GM12801 (cell line): Measurements from ENCODE around the gene ANO6.

Experiments
- TF ChIP-seq, protein P1 (sequence below): IDR thresholded peaks from one replicate; pipeline ENCODE4 v1.5.1; 2011; ENCODE audit warnings: control low read depth; ENCODE audit not compliant: insufficient read length; ENCODE audit errors: extremely low read depth

ANO6 gene

DNA sequence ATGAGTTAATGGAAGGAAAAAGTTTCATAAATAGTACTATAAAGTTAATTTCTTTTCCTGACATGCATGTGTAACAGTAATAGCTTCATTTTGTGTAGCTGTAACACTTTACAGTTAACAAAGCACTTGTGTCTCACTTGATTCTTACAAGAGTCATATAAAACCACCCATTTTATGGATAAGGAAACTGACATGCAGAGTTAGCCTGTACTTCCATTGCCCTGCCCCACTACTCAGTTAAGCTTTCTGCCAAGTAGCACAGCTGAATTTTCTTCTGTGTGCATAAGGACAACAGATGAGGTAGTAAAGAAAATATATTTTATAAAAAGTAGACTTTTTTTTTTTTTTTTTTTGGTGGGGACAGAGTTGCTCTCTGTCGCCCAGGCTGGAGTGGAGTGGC, 32.2 kb downstream of the ANO6 start:
- TF ChIP-seq, protein P1, sequence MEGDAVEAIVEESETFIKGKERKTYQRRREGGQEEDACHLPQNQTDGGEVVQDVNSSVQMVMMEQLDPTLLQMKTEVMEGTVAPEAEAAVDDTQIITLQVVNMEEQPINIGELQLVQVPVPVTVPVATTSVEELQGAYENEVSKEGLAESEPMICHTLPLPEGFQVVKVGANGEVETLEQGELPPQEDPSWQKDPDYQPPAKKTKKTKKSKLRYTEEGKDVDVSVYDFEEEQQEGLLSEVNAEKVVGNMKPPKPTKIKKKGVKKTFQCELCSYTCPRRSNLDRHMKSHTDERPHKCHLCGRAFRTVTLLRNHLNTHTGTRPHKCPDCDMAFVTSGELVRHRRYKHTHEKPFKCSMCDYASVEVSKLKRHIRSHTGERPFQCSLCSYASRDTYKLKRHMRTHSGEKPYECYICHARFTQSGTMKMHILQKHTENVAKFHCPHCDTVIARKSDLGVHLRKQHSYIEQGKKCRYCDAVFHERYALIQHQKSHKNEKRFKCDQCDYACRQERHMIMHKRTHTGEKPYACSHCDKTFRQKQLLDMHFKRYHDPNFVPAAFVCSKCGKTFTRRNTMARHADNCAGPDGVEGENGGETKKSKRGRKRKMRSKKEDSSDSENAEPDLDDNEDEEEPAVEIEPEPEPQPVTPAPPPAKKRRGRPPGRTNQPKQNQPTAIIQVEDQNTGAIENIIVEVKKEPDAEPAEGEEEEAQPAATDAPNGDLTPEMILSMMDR, result no peak

DNA sequence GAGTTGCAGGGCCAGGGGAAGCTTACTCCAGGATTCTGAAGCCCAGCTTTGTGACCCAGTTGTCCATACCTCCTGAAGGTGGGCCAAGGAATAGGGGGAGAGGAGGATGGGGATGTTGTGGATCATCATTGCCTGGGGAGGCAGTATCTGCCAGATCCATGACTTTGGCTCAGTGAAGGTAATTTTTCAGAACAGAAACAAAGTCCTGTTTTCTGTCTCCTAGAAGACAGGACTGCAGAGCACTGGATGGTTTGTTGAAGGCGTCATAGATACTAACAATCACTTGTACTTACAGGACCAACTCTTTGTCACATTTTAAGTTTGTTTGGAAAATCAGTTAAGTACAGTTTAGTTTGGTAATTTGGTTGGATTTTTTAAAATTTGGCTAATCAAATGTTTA, 38.4 kb downstream of the ANO6 start:
- TF ChIP-seq, protein P1, result no peak

DNA sequence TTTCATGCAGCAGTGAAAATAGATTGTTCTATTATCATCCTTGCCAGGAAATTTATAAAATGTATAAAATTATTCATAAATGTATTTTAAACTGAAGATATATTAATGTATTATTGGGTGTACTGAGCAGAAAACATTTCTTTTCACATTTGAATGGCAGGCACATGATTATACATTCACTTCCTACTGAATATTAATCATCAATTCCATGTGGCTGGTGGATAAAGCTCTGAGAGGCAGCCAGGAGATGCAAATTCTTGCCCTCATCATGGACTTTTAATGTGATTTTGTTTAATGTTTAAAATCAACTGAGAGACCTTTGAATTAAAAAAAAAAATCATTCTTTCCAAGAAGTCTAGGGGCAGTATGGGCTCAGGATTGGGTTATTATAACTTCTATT, 40.8 kb downstream of the ANO6 start:
- TF ChIP-seq, protein P1, result no peak

DNA sequence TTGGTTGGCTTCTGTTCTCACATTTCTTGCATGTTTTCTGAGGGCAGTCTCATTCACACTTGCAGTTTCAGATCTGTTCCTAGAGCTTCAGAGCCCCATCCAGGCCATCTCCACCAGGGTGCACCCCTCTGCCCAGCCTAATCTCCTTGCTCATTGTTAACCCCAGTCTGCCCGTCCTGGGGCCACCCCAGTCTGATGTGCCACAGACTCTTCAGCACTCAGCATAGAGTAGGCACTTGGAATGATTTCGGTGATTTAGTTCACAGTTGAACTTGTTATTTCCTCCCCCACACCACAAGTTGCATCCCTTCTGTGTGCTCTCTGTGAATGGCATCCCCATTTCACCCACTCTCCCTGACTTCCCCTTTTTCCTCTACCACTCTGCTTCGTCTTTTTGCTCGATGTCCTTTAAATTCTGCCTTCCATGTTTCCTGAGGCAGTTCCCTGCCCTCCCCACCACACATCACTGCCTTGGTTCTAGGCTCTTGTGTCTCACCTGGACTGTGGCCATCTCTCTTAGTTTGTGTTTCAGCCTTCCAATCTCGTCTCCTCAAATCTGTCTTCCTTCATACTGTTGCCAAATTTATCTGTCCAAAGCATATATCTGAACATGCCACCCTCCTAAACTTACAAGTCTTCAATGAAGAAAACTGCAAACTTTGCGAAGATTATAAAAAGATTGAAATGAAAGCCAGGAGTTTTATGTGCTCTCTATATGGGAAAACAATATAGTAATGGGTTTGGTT, 41.5 kb downstream of the ANO6 start:
- TF ChIP-seq, protein P1, result no peak

DNA sequence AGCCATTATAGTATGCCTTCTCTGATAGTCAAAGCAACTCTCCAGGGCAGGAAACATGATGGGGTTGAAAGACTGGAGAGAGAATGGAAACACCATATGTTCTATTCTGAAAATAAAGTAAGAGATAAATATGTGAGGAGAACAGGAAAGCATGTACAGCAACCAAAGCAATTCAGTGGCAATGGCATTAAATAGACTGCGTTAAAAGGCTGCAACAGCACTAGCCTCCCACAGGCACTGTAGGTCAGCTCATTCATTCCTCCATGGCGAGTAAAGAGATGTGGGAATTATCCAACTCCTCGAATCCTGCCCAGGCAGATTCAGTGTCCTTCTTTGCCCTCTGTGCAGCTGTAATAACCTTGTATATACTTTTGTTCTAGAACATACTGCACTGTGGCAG, 43.8 kb downstream of the ANO6 start:
- TF ChIP-seq, protein P1, result no peak

DNA sequence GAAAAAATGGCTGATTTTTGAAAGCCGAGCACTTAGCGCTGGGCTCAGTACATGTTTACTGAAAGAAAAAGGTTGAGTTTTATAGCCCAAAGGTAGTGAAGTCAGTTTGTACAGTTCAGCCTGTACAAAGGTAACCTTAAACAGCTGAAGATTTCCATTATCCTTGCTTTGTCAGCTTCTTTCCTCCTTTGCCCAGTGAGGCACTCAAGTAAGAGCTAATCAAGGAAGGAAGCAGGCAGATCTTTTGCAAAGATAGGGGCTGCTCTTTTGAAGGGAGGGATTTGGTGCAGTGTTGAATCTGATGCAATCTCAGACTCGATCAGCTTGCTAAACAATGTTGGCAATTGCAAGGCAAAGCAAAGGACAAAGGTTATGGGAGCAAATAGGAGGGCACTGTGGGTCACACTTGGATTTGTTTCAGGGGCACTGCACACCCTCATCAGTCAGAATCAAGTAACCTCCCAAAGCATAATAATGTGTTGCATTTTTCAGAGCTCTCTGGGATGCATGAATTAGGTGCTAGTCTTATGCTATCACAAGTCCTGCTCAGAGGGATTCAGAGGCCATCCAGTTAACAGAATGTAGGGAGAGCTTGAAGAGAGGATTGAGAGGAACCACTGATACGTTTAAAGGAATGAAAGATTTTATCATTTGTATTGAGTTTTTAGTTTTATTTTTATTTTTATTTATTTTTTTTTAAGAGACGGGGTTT, 44.4 kb downstream of the ANO6 start:
- TF ChIP-seq, protein P1, result no peak

DNA sequence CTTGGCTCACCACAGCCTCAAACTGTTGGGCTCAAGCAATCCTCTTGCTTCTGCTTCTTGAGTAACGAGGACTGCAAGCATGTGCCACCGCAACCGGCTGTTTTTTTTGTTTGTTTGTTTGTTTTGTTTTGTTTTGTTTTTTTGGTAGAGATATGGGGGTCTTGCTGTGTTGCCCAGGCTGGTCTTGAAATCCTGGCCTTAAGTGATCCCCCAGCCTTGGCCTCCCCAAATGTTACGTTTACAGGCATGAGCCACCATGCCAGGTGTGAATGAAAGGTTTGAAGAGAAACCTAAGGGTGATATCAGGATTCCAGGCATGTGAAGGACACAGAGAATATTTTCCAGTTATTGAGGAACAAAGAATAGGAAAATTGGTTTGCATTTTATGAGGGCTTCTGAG, 45.0 kb downstream of the ANO6 start:
- TF ChIP-seq, protein P1, result no peak
